Liver (tissue), 9 donors: ENCODE results near the gene CELSR1. TPM values are rescaled to one million over a fixed set of nuclear protein-coding genes. Genes with fewer than 3 reads are reported as not detected.
"Not testable (repeated sequence)": the region's sequence is repeated elsewhere in the genome, so short reads cannot be mapped to it uniquely, and the experiment has no call there.

Experiments used
- DNase-seq: peaks from one replicate; pipeline ENCODE4 v3.0.0-alpha.2; 2017; ENCODE audit warnings: low spot score
- H3K27ac ChIP-seq, 2 donors: one replicate each; pipeline ENCODE4 v1.7.0; 2013; ENCODE audit warnings: inconsistent platforms in 2 of 2, low read length in 2 of 2, control low read depth in 1 of 2, low read depth in 1 of 2, mild to moderate bottlenecking in 1 of 2
- H3K27me3 ChIP-seq, 4 donors: one replicate each; pipeline versions ENCODE4 v1.6.1 to v1.7.0; 2013; ENCODE audit warnings: low read length in 3 of 4, inconsistent platforms in 1 of 4, mild to moderate bottlenecking in 1 of 4, moderate library complexity in 1 of 4; ENCODE audit not compliant: control insufficient read depth in 4 of 4, insufficient read depth in 4 of 4
- H3K36me3 ChIP-seq, 4 donors: one replicate each; pipeline versions ENCODE4 v1.6.1 to v1.7.0; 2013; ENCODE audit warnings: low read length in 3 of 4, mild to moderate bottlenecking in 3 of 4, low read depth in 1 of 4, moderate library complexity in 1 of 4; ENCODE audit not compliant: control insufficient read depth in 4 of 4, insufficient read depth in 3 of 4
- H3K4me1 ChIP-seq, 4 donors: one replicate each; pipeline versions ENCODE4 v1.6.1 to v1.7.0; 2013; ENCODE audit warnings: low read length in 3 of 4, mild to moderate bottlenecking in 3 of 4, moderate library complexity in 1 of 4; ENCODE audit not compliant: control insufficient read depth in 4 of 4, insufficient read depth in 4 of 4
- H3K4me3 ChIP-seq, 3 donors: one replicate each; pipeline versions ENCODE4 v1.6.1 to v1.7.0; 2013; ENCODE audit warnings: low read length in 3 of 3, control low read depth in 1 of 3, low read depth in 1 of 3, mild to moderate bottlenecking in 1 of 3
- H3K9ac ChIP-seq, 2 donors: one replicate each; pipeline ENCODE4 v1.7.0; 2013; ENCODE audit warnings: low read length in 2 of 2, mild to moderate bottlenecking in 2 of 2, moderate library complexity in 2 of 2, control low read depth in 1 of 2, low read depth in 1 of 2
- H3K9me3 ChIP-seq, 4 donors: one replicate each; pipeline versions ENCODE4 v1.6.1 to v1.7.0; 2013; ENCODE audit warnings: low read length in 3 of 4; ENCODE audit not compliant: control insufficient read depth in 4 of 4
- ATF3 ChIP-seq: IDR thresholded peaks from 2 replicates; pipeline ENCODE4 v1.6.1; 2016; ENCODE audit warnings: antibody characterized with exemption
- EGR1 ChIP-seq, 2 donors: IDR thresholded peaks; 2 replicates each; pipeline ENCODE4 v1.6.1; 2016 to 2018; ENCODE audit warnings: antibody characterized with exemption in 2 of 2, low read depth in 2 of 2
- FOXA1 ChIP-seq: IDR thresholded peaks from 2 replicates; pipeline ENCODE4 v1.6.1; 2016; ENCODE audit warnings: antibody characterized with exemption
- FOXA2 ChIP-seq: IDR thresholded peaks from 2 replicates; pipeline ENCODE4 v1.6.1; 2016; ENCODE audit warnings: antibody characterized with exemption
- HNF4A ChIP-seq, 2 donors: conservative IDR thresholded peaks; 2 replicates each; pipeline ENCODE4 v1.6.1; 2016; ENCODE audit warnings: antibody characterized with exemption in 2 of 2, mild to moderate bottlenecking in 2 of 2
- JUND ChIP-seq, 2 donors: IDR thresholded peaks; 2 replicates each; pipeline ENCODE4 v1.6.1; 2016; ENCODE audit warnings: antibody characterized with exemption in 2 of 2
- MAX ChIP-seq: IDR thresholded peaks from 2 replicates; pipeline ENCODE4 v1.6.1; 2016; ENCODE audit warnings: antibody characterized with exemption
- NR2F2 ChIP-seq: IDR thresholded peaks from 2 replicates; pipeline ENCODE4 v1.6.1; 2016; ENCODE audit warnings: antibody characterized with exemption
- RAD21 ChIP-seq, 2 donors: IDR thresholded peaks; 2 replicates each; pipeline ENCODE4 v1.6.1; 2016; ENCODE audit warnings: antibody characterized with exemption in 2 of 2, mild to moderate bottlenecking in 2 of 2
- REST ChIP-seq: IDR thresholded peaks from 2 replicates; pipeline ENCODE4 v1.6.1; 2016; ENCODE audit warnings: antibody characterized with exemption, mild to moderate bottlenecking
- RXRA ChIP-seq, 2 donors: IDR thresholded peaks; 2 replicates each; pipeline ENCODE4 v1.6.1; 2017 to 2018; ENCODE audit warnings: antibody characterized with exemption in 2 of 2, mild to moderate bottlenecking in 1 of 2
- SP1 ChIP-seq: IDR thresholded peaks from 2 replicates; pipeline ENCODE4 v1.6.1; 2018; ENCODE audit warnings: antibody characterized with exemption, mild to moderate bottlenecking
- TAF1 ChIP-seq: conservative IDR thresholded peaks from 2 replicates; pipeline ENCODE4 v1.6.1; 2016; ENCODE audit warnings: antibody characterized with exemption, mild to moderate bottlenecking
- YY1 ChIP-seq: IDR thresholded peaks from 2 replicates; pipeline ENCODE4 v1.6.1; 2016; ENCODE audit warnings: antibody characterized with exemption, mild to moderate bottlenecking
- WGBS: extraction: QIAGEN DNeasy Blood & Tissue Kit; methylation state at CpG from one replicate; pipeline ENCODE4 v1.1.7; 2013; 5-methylcytosine and 5-hydroxymethylcytosine counted together
- polyA plus RNA-seq, 2 donors: library from polyadenylated mRNA; stranded (reverse) in 1 of 2; unstranded in 1 of 2; fragments of 200-250 nt in 1 of 2; fragments of >200 nt in 1 of 2; fragmentation: Nextera tagmentation in 1 of 2; extraction: Ambion mirVana in 1 of 2; gene quantifications; one replicate each; pipeline versions ENCODE4 v1.2.1 to v1.2.3, GENCODE V29; 2013 to 2015
- total RNA-seq, 2 donors: library from RNA; depleted of rRNA; stranded (reverse); fragments of >200 nt; gene quantifications; one replicate each; pipeline ENCODE4 v1.2.3, GENCODE V29; 2014
- donor health status: healthy.
- donor health status: healthy.
- donor health status: healthy.
- donor health status: healthy.
- donor health status: healthy.

Gene CELSR1
- total and polyA plus RNA-seq, 4 donors = 0.37 to 1.6 (median 1.3) TPM

DNA sequence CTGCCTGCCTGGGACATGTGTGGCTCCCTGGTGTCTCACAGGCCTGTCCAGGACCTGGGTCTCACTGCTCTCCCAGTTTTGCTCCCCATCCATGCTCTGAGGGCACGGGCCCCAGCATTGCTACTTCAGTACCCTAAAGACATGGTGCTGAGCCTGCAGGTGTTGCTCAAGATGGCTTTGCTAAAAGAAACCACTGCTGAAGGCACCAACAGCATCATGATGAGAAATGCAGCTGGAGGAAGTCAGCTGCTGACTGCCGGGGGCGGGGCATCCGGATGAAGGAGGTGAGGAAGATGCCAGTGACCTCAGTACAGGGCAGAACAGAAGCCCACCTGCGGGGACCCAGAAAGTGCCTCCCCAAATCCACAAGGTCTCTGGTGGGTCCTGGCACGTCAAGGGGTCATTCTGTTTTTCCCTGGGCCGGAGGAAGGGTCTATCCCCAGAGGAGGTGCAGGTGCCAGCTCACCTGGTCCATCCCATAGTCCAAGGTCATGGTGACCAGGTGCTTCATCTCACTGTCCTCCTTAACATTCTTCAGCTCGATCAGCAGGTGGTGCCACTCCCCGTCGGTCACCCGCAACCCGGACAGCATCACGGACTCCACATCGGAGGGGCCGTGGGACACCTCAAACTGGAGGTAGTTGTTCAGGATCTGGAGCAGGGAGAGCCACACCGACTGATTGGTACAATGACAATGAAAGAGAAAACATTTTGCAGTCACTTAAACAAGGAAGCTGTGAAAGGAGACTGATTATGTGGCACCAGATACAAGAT, 138.0 kb downstream of the CELSR1 start:
- Histone ChIP-seq H3K9ac (no peak overlapping the region), H3K4me3 (no peak overlapping the region), H3K4me1 (no peaks in the 10 kb centered on the region), H3K9me3 (no peaks in the 10 kb centered on the region), H3K27me3 (no peaks in the 10 kb centered on the region), H3K36me3 (no peaks in the 10 kb centered on the region), H3K27ac (no peak overlapping the region)
- no peak for DNase-seq
- WGBS = 86% methylated on average over 16 of the region's 16 CpGs
- TF ChIP-seq YY1 (no peak), MAX (no peak), FOXA1 (no peak), REST (no peak), ATF3 (no peak), RAD21 (IDR thresholded peaks at IDR 0.05) (no peak), SP1 (no peak), RXRA (IDR thresholded peaks at IDR 0.05) (no peak), JUND (IDR thresholded peaks at IDR 0.05) (no peak), HNF4A (conservative IDR thresholded peaks at IDR 0.05) (no peak), TAF1 (no peak)

GRCh38 chr22:46397951-46398350, 139.5 kb downstream of the CELSR1 start:
- Histone ChIP-seq H3K27ac (no peak overlapping the region), H3K27me3 (no peaks in the 10 kb centered on the region), H3K4me3 (no peak overlapping the region), H3K9ac (no peak overlapping the region), H3K36me3 (no peaks in the 10 kb centered on the region), H3K4me1 (no peaks in the 10 kb centered on the region), H3K9me3 (no peaks in the 10 kb centered on the region)
- WGBS = 88% methylated on average over 19 of the region's 19 CpGs
- TF ChIP-seq ATF3 (no peak), NR2F2 (no peak), YY1 (no peak), EGR1 (IDR thresholded peaks at IDR 0.05; ENCODE audit: low read depth in 2 of 2) (no peak)
- DNase-seq = no peak

DNA sequence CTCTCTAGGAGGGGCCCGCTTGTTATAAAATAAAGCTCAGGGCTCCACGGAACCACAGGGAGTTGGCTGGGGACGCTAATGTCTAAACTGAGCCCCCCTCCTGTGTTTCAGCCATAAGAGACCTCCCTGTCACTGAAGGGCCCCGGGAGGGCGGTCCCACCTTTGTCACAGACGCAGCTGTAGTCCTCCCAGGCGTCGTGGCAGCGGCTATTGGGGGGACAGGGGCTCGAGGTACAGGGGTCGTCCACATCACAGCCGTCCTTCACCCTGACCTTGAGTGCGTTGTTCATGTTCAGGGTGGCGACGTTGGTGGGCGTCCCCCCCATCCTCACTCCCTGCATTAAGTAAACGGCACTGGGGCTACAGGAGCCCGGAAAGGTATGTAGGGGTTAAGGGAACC, 139.9 kb downstream of the CELSR1 start:
- Histone ChIP-seq H3K27ac (no peak overlapping the region), H3K9ac (no peak overlapping the region), H3K36me3 (no peaks in the 10 kb centered on the region), H3K27me3 (no peaks in the 10 kb centered on the region), H3K9me3 (no peaks in the 10 kb centered on the region), H3K4me3 (no peak overlapping the region), H3K4me1 (no peaks in the 10 kb centered on the region)
- no peak for DNase-seq
- WGBS = 86% methylated on average over 18 of the region's 18 CpGs
- TF ChIP-seq YY1 (no peak), FOXA2 (no peak)

DNA sequence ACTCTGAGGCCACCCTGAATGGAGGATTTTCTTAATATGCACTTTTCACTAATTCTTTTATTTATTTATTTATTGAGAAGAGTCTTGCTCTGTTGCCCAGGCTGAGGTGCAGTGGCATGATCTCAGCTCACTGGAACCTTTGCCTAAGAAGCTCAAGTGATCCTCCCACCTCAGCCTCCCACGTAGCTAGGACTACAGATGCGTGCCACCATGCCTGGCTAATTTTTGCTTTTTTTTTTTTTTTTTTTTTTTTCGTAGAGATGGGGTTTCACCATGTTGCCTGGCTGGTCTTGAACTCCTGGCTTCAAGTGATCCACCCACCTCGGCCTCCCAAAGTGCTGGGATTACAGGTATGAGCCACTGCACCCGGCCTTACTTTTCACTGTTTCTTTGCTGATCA, 140.4 kb downstream of the CELSR1 start:
- not testable (repeated sequence) for H3K9ac ChIP-seq, H3K4me1 ChIP-seq, DNase-seq, H3K27me3 ChIP-seq, H3K9me3 ChIP-seq, H3K36me3 ChIP-seq, H3K27ac ChIP-seq, H3K4me3 ChIP-seq
- 84% methylated on average over 5 of the region's 5 CpGs for WGBS
